ENCODE data around the gene SPATA17.
A peak's percentile ranks its signal among the peaks of the same experiment; 100 is the strongest.

The SPATA17 gene

GRCh38 chr1:217881131-217881543 is 250.0 kb downstream of the SPATA17 start:
- TF ChIP-seq TOX (CRISPR knock-in tag; IDR thresholded peaks at IDR 0.05; ENCODE audit: borderline replicate concordance) (peak; percentile 89), TSHZ2 (CRISPR knock-in tag; IDR thresholded peaks at IDR 0.05) (no peak)
- peak; percentile 84 for ATAC-seq

- peak; percentile 88 for ATAC-seq
- TF ChIP-seq PPARA (CRISPR knock-in tag; IDR thresholded peaks at IDR 0.05; ENCODE audit: borderline replicate concordance) (no peak), ISL1 (CRISPR knock-in tag; IDR thresholded peaks at IDR 0.05) (no peak), ZNF565 (CRISPR knock-in tag; conservative IDR thresholded peaks at IDR 0.05; ENCODE audit: low read depth) (no peak), CSDC2 (CRISPR knock-in tag; IDR thresholded peaks at IDR 0.05) (no peak), TOX (CRISPR knock-in tag; IDR thresholded peaks at IDR 0.05; ENCODE audit: borderline replicate concordance) (no peak), TCF4 (CRISPR knock-in tag; IDR thresholded peaks at IDR 0.05; ENCODE audit: borderline replicate concordance) (no peak)
These were observed 250.6 kb downstream of the SPATA17 start for GRCh38 chr1:217881607-217882332.

GRCh38 chr1:217885181-217885580 is 254.0 kb downstream of the SPATA17 start:
- no peak for TF ChIP-seq ESRRG (CRISPR knock-in tag; IDR thresholded peaks at IDR 0.05)
- TF ChIP-seq PATZ1 (CRISPR knock-in tag; IDR thresholded peaks at IDR 0.05; ENCODE audit: borderline replicate concordance), result no peak
- TF ChIP-seq TOX (CRISPR knock-in tag; IDR thresholded peaks at IDR 0.05; ENCODE audit: borderline replicate concordance), result no peak
- TF ChIP-seq CREB5 (CRISPR knock-in tag; IDR thresholded peaks at IDR 0.05; ENCODE audit: low read depth), result no peak
- TF ChIP-seq TCF4 (CRISPR knock-in tag; IDR thresholded peaks at IDR 0.05; ENCODE audit: borderline replicate concordance), result no peak
- TF ChIP-seq ZNF8 (CRISPR knock-in tag; IDR thresholded peaks at IDR 0.05), result no peak
- no peak for TF ChIP-seq ZFP30 (CRISPR knock-in tag; IDR thresholded peaks at IDR 0.05)
- TF ChIP-seq ZFP3 (CRISPR knock-in tag; IDR thresholded peaks at IDR 0.05), result no peak
- TF ChIP-seq ZNF70 (CRISPR knock-in tag; IDR thresholded peaks at IDR 0.05), result no peak
- TF ChIP-seq TSHZ2 (CRISPR knock-in tag; IDR thresholded peaks at IDR 0.05), result no peak
- TF ChIP-seq ZC3H10 (CRISPR knock-in tag; IDR thresholded peaks at IDR 0.05), result no peak
- TF ChIP-seq SNAI2 (CRISPR knock-in tag; IDR thresholded peaks at IDR 0.05), result no peak
- TF ChIP-seq BACH2 (CRISPR knock-in tag; IDR thresholded peaks at IDR 0.05; ENCODE audit: borderline replicate concordance), result no peak
- TF ChIP-seq ZNF565 (CRISPR knock-in tag; conservative IDR thresholded peaks at IDR 0.05; ENCODE audit: low read depth), result no peak
- no peak for TF ChIP-seq POU6F1 (CRISPR knock-in tag; IDR thresholded peaks at IDR 0.05; ENCODE audit: borderline replicate concordance, low read depth)
- TF ChIP-seq RARB (CRISPR knock-in tag; IDR thresholded peaks at IDR 0.05), result no peak
- ATAC-seq, result no peak

Data from SK-N-SH treated with all-trans-retinoic acid at 6 μM for 48 hours (cell line).